HG02571 (cell line): Measurements from ENCODE around the gene SHCBP1.
"Not testable (repeated sequence)": the region's sequence is repeated elsewhere in the genome, so short reads cannot be mapped to it uniquely, and the experiment has no call there.

Source experiments
- ATAC-seq: cut with Tn5 transposase; IDR thresholded peaks from one replicate; pipeline ENCODE4 v1.9.1; 2021; ENCODE audit warnings: mild to moderate bottlenecking, moderate library complexity; ENCODE audit not compliant: unreplicated experiment

SHCBP1 gene

GRCh38 chr16:46621006-46621933 is at the start of gene SHCBP1:
Gene SHCBP1, minus strand, starts transcription at chr16:46621379. Its CDS starts 20 bp downstream, at chr16:46621359.
- peak; percentile 94 for ATAC-seq

- no peak for ATAC-seq
These were observed 40.9 kb upstream of the SHCBP1 start for GRCh38 chr16:46662123-46662522.

- peak; percentile 92 for ATAC-seq
These were observed 37.7 kb upstream of the SHCBP1 start for GRCh38 chr16:46658925-46659324.

GRCh38 chr16:46651305-46651704 is 30.1 kb upstream of the SHCBP1 start:
- no peak for ATAC-seq

- no peak for ATAC-seq
These were observed 29.1 kb upstream of the SHCBP1 start for GRCh38 chr16:46650254-46650623.

GRCh38 chr16:46649588-46650253 is 28.5 kb upstream of the SHCBP1 start:
- no peak for ATAC-seq

GRCh38 chr16:46648656-46649055 is 27.5 kb upstream of the SHCBP1 start:
- ATAC-seq: no peak

- ATAC-seq: no peak
These were observed 18.1 kb upstream of the SHCBP1 start for GRCh38 chr16:46638947-46639925.

GRCh38 chr16:46632778-46633733 is 11.9 kb upstream of the SHCBP1 start:
- ATAC-seq: no peak

- no peak for ATAC-seq
These were observed 8.4 kb upstream of the SHCBP1 start for GRCh38 chr16:46629331-46630219.

GRCh38 chr16:46627746-46628145 is 6.6 kb upstream of the SHCBP1 start:
- no peak for ATAC-seq

- ATAC-seq: not testable (repeated sequence)
These were observed 5.5 kb upstream of the SHCBP1 start for GRCh38 chr16:46626681-46627080.

GRCh38 chr16:46624862-46625261 is 3.7 kb upstream of the SHCBP1 start:
- not testable (repeated sequence) for ATAC-seq

GRCh38 chr16:46623707-46624106 is 2.5 kb upstream of the SHCBP1 start:
- ATAC-seq: not testable (repeated sequence)

- ATAC-seq: not testable (repeated sequence)
These were observed 2.1 kb upstream of the SHCBP1 start for GRCh38 chr16:46623246-46623645.

- no peak for ATAC-seq
These were observed 926 bp upstream of the SHCBP1 start for GRCh38 chr16:46621934-46622676.

GRCh38 chr16:46620266-46621005 is 743 bp downstream of the SHCBP1 start:
- no peak for ATAC-seq
